Dedifferentiated amniotic fluid mesenchymal stem cell (primary cell): ENCODE results near the gene GPR65.
"Not testable (repeated sequence)": the region's sequence is repeated elsewhere in the genome, so short reads cannot be mapped to it uniquely, and the experiment has no call there.

Experiments
- DNase-seq: peaks from one replicate; pipeline ENCODE4 v3.0.0-alpha.2; 2016; ENCODE audit errors: extremely low spot score

The GPR65 gene

GRCh38 chr14:88004506-88005036, 364 bp upstream of the GPR65 start:
- DNase-seq: no peak

- no peak for DNase-seq
Measured at GRCh38 chr14:88005978-88006851, 1.3 kb downstream of the GPR65 start.

- DNase-seq: no peak
Measured at GRCh38 chr14:88007608-88008007, 2.7 kb downstream of the GPR65 start.

GRCh38 chr14:88008039-88008742, 3.3 kb downstream of the GPR65 start:
- DNase-seq: no peak

GRCh38 chr14:88009486-88009885, 4.6 kb downstream of the GPR65 start:
- DNase-seq: no peak

GRCh38 chr14:88010331-88010730, 5.4 kb downstream of the GPR65 start:
- no peak for DNase-seq

GRCh38 chr14:88012495-88012894, 7.6 kb downstream of the GPR65 start:
- DNase-seq: no peak

- peak; percentile 68 for DNase-seq
Measured at GRCh38 chr14:88013750-88014349, 8.9 kb downstream of the GPR65 start.

- DNase-seq: no peak
Measured at GRCh38 chr14:88016768-88017167, 11.8 kb downstream of the GPR65 start.

GRCh38 chr14:88017535-88017934, 12.6 kb downstream of the GPR65 start:
- no peak for DNase-seq

- DNase-seq: no peak
Measured at GRCh38 chr14:88023658-88024187, 18.8 kb downstream of the GPR65 start.

GRCh38 chr14:88024252-88025086, 19.5 kb downstream of the GPR65 start:
- not testable (repeated sequence) for DNase-seq

GRCh38 chr14:88025313-88025712, 20.4 kb downstream of the GPR65 start:
- DNase-seq: no peak

- no peak for DNase-seq
Measured at GRCh38 chr14:88026890-88027289, 22.0 kb downstream of the GPR65 start.

- no peak for DNase-seq
Measured at GRCh38 chr14:88029500-88029899, 24.6 kb downstream of the GPR65 start.

GRCh38 chr14:88030079-88030478, 25.1 kb downstream of the GPR65 start:
- DNase-seq: no peak

- DNase-seq: no peak
Measured at GRCh38 chr14:88030892-88031291, 26.0 kb downstream of the GPR65 start.

- no peak for DNase-seq
Measured at GRCh38 chr14:88032373-88032772, 27.4 kb downstream of the GPR65 start.

- DNase-seq: no peak
Measured at GRCh38 chr14:88034076-88034475, 29.1 kb downstream of the GPR65 start.

GRCh38 chr14:88036422-88036821, 31.5 kb downstream of the GPR65 start:
- no peak for DNase-seq

GRCh38 chr14:88037325-88037724, 32.4 kb downstream of the GPR65 start:
- no peak for DNase-seq
